NCI-H748 (cell line): ENCODE measurements around the gene DNAH11.

Experiments
- DNase-seq: peaks from one replicate; lab custom pipeline; 2025; ENCODE audit not compliant: unreplicated experiment; lab: John Stamatoyannopoulos, UW

The DNAH11 gene

DNA sequence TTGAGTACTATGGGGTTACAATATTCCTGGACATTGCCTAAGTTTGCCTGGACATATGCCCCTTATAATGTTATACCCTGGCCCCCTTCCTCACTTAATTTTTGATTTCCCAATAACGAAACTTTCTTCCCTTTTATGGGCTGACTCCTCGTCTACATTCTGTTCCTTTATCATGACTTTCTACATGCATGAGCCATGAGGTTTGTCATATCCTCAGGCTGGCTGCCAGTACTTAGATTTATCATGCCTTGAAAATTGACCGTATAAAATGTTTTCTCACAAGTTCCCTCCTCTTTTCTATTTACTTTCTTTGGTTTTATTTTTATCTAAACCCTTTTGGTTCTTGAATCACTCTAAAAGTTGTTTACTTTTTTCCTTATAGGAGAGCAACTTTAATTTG lies 4.7 kb downstream of the DNAH11 start:
- no peak for DNase-seq

- DNase-seq, result no peak
Measured at GRCh38 chr7:21548491-21548890, 5.7 kb downstream of the DNAH11 start.

DNA sequence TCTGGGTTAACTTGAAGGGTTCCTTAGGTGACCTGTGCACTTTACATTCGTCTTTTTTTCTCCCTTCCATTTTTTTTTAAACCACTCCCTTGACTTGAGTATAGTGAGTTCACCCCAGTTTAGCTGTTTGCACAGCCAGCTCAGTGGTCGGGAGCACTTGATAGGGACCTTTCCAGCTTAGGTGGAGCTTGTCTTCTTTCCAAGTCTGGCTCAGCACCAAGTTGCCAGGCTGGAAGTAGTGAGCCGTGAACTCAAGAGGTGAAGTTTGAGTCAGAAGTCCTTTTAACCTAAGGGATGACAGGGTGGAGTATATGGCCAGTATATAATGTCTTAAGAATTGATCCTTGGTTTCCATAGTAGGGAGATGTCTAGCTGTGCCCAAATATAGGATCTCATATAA lies 7.2 kb downstream of the DNAH11 start:
- no peak for DNase-seq

GRCh38 chr7:21550821-21551531 lies 8.1 kb downstream of the DNAH11 start:
- DNase-seq, result peak; percentile 92

- DNase-seq, result no peak
Measured at GRCh38 chr7:21562385-21562784, 19.5 kb downstream of the DNAH11 start.

GRCh38 chr7:21565614-21566013 lies 22.8 kb downstream of the DNAH11 start:
- no peak for DNase-seq

GRCh38 chr7:21566094-21566493 lies 23.3 kb downstream of the DNAH11 start:
- DNase-seq, result no peak

- DNase-seq, result peak; percentile 70
Measured at GRCh38 chr7:21568762-21569161, 25.9 kb downstream of the DNAH11 start.

DNA sequence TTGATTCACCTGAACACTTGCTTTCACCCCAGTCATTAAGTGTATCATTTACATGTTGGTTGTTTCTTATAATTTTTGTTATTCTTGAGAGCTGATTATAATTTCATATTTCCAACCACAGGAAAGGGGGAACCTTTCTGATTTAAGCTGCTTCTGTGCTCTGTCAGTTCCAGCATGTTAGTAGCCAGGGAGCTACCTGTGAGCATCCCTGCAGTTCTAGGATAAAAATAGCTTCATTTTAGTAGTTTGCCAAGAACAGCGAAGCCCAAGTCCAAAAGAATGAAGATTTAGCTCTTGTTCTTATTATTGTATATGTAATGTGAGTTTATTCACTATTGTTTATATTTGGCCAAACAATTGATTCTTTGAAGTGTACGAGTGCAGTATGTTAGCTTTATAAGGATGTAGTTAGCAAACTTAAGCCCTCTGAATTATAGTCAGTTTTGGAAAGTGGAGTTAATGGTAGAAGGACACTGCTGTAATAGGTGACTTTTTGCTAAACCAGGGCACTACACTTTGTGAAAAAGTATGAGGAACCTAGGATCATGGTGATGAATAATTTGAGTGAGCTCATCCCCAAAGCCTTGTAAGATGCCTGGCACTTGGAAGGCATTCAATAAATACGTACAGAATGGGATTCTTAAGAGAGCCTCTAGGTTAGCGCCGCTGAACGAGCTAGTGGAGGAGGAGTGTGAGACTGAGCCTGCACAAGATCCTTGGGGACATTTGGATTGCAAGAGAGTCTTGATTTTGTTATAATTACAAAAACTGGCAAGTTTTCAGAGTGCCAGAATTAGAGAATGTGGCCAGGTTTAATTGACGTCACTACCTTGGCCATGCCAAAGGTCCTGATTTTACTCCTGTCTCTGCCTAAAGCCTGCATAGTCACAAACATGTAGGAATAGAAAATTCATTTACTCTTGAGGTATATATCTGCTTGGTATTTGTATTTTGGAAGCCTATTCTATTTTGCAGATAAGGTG lies 29.8 kb downstream of the DNAH11 start:
- no peak for DNase-seq

DNA sequence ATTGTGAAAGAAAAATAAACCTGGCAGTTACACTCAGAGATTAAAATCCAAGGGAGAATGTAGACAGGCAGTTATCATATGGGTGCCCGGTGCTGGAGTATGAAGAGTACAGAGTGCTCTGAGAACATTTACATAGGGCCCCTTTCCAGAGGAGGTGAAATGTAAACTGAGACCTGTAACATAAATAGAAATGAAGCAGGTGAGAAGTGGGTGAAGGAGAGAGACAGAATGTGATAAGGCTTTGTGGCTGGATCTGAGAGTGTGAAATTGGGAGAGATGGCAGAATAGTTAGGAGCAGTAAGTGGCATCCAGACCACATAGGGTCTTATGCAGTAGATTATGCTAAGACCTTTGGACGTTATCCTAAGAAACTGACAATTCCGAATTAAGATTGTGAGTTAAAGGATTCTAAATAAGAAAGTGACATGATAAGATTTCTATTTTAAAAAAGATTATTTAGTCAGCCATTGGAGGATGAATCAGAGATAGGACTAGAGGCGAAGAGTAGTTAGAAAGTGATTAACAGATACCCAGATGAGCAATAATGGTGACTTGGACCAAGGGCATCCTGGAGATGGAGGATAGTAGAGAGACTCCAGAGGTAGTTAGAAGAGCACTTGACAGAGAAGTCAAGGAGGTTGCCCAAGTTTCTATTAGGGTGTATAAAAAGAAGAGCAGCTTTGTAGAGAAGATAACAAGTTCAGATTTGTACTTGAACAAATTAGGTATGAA lies 36.7 kb downstream of the DNAH11 start:
- no peak for DNase-seq

DNA sequence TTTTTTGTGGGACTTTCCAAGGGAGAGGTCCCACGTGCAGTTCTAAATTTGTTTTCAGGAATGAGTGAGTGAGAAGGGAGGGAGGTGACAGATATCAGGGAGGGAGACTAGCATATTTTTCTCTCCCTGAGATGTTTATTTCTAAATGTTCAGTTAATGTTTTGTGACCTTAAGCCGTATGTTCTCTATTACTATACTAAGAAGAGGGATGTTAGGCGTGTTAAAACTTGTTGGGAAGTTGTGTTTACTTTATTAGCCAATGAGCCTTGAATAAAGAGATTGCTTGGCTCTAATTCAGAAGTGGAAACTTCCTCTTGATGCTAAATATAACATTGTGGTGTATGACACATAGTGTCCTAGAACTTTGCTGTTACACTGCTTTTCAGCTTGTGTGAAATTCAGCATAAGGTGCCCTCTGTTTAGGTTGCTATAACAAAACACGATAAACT lies 37.3 kb downstream of the DNAH11 start:
- peak; percentile 57 for DNase-seq

DNA sequence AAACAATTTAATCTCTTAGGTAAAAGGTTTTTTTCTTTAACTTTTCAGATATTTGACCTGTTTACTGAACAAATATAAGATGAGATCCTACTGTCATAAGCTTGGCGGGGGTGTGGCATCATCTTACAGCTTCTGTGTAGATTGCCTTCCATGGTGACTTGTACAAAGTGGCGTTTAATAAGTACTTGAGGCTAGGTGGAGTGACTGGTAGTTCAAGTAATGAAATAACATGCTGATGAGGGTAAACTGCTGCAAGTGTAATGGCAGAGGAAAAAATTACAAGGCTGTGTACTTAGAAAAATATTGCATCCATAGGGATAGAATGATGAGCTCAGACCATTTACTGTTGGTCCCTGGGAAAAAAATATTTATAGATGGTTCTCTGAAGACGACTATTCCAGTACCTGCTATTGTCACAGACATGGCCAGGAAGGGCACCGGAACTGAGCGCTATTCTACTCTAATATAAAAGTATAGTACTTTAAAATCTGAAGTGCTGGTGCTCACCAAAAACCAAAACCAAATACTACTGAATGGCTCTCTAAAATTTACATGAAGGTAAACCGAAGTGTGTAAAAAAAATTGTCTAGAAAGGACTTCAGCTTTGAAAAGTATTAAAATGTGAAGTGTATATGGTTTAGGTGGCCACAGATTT lies 42.4 kb downstream of the DNAH11 start:
- peak; percentile 50 for DNase-seq

GRCh38 chr7:21587139-21587784 lies 44.4 kb downstream of the DNAH11 start:
- no peak for DNase-seq

- DNase-seq, result no peak
Measured at GRCh38 chr7:21596801-21597200, 54.0 kb downstream of the DNAH11 start.

DNA sequence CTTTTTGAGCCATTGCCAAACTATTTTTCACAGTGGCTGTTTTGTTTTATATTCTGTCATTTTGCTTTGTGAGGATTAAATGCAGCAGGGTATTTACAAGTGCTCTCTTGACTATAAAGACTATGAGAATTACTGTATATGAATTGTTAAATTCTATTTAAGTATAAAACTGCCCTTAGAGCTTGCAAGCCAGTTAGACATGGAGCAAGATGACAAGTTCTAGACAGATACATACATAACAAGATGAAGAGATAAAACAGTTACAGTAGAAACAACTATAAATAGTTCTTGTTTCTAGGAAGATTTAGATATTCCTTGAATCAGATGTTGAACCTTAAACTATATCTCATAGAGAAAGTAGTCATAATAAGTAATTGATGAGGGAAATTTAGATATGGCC lies 60.6 kb downstream of the DNAH11 start:
- no peak for DNase-seq

DNA sequence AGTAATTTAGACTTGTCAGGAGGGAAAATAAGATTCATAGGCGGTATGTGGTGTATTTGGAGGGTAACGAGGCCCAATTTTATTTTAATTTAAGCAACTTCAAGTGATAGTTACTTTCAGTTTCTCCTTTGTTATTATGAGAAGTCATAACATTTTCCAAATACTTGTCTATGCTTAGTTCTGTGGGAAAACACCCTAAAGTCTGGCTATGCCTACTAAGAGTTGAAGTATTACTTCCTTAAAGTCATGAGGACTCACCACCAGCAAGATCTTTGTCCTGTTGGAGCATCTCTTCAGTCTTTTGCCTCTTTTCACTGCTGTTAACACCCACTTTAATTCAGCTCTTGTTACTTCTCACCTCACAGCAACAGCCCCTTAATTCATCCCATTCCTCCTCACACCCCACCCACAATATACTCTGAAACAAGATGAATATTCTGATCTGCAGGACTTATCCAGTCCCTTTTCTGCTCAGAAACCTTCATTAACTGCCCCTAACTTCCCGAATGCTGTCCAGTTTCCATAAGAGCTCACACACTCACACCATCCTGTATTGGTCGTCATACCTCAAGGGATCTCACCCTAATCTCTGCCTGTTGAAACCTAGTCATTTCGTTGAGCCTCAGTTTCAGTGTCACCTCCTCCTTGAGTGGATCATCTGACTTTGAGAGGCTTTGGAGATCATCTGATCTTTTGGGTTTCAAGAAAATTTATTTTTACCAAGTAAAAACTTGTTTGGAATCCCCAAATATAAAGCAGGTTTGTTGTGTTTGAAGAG lies 61.3 kb downstream of the DNAH11 start:
- no peak for DNase-seq

GRCh38 chr7:21605008-21605585 lies 62.3 kb downstream of the DNAH11 start:
- DNase-seq, result no peak

DNA sequence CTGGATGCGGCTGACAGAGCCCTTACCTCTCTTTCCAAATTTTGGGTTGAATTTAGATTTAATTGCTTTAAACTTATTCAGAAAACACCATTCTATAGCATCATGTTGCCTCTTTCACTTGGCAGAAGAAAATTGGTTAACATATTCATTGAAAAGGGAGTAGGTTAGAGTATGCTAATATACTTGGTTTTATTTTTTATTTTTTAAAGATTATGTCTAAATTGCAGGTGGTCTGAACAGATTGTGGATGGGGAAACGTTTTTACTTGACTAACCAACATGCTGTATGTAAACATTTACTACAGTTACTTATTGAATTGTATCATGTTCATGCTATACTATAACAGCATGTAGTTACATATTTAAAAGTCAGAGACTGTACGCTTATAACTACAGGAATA lies 65.6 kb downstream of the DNAH11 start:
- DNase-seq, result no peak

DNA sequence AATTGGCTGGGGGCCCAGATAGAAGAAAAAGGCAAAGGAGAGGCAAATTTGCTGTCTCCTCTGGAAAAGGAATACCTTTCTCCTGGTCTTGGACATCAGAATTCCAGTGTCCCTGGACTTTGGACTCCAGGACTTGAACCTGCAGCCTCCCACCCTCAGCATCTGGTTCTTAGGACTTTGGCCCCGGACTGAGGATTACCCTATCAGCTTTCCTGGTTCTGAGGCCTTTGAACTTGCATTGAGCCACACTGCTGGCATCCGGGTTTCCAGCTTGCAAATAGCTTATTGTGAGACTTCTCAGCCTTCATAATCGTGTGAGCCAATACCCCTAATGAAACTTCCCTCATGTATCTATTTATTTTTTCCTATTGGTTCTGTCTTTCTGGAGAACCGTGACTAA lies 68.3 kb downstream of the DNAH11 start:
- no peak for DNase-seq
